HepG2 (cell line): ENCODE results near the gene TBC1D12. TPM values are rescaled to one million over a fixed set of nuclear protein-coding genes. Genes with fewer than 3 reads are reported as not detected.

Source experiments
- ATAC-seq: fragments of 200-7000 bp; cut with Tn5 transposase; 3 replicates; pipeline ENCODE4 v1.9.1; 2020; ENCODE audit warnings: mild to moderate bottlenecking, moderate library complexity
- BruUV-seq: library from RNA; stranded (reverse); fragments of 400-500 nt; replicated peaks from 2 replicates; lab custom pipeline; 2021; lab: Mats Ljungman, UMichigan
- CTCF ChIA-PET: fragments of 300-600 bp; formaldehyde crosslinking; extraction: SDS; loops from one replicate; lab custom pipeline; 2021; ENCODE audit warnings: low total read pairs, inconsistent platforms, low intra/inter-chr PET ratio; lab: Yijun Ruan, JAX
- POLR2A ChIA-PET: fragments of 350-600 bp; sonication (Branson Sonifier 250); formaldehyde crosslinking; loops from one replicate; lab custom pipeline; 2020; ENCODE audit warnings: antibody characterized with exemption, inconsistent platforms; lab: Yijun Ruan, JAX
- DNase-seq: peaks from one replicate; pipeline ENCODE4 v3.0.0-alpha.2; 2015; ENCODE audit warnings: low spot score
- FAIRE-seq: peaks from 3 replicates; lab custom pipeline; 2011; peaks lifted over from hg19 to GRCh38; lab: Jason Lieb, UNC
- H2AFZ ChIP-seq: one replicate; pipeline ENCODE4 v1.6.1; 2011; ENCODE audit warnings: low read length, inconsistent platforms
- H3K27ac ChIP-seq: fragments of 300-600 bp; 3 replicates; pipeline ENCODE4 v1.8.0; 2011; ENCODE audit warnings: mixed run types, mild to moderate bottlenecking, mixed read lengths, low read length, inconsistent platforms; ENCODE audit not compliant: insufficient read depth; ENCODE audit errors: extremely low read length
- H3K27me3 ChIP-seq, 2 experiments: fragments of 200-600 bp in 1 of 2; 2 replicates in 1 of 2; 3 replicates in 1 of 2; pipeline versions ENCODE4 v1.6.0 to v1.8.0; 2011; ENCODE audit warnings: low read length in 2 of 2, mild to moderate bottlenecking in 2 of 2, moderate library complexity in 2 of 2, inconsistent platforms in 1 of 2; ENCODE audit not compliant: insufficient read depth in 2 of 2, control insufficient read depth in 1 of 2
- H3K36me3 ChIP-seq, 2 experiments: fragments of 200-600 bp in 1 of 2; replicated peaks in 1 of 2; 2 replicates in 1 of 2; 3 replicates in 1 of 2; pipeline versions ENCODE4 v1.5.1 to v1.8.0; 2011; ENCODE audit warnings: low read length in 2 of 2, inconsistent platforms in 1 of 2; ENCODE audit not compliant: insufficient read depth in 2 of 2, control insufficient read depth in 1 of 2
- H3K4me1 ChIP-seq: 2 replicates; pipeline ENCODE4 v1.5.1; 2012; ENCODE audit warnings: low read length, inconsistent platforms; ENCODE audit not compliant: insufficient read depth
- H3K4me2 ChIP-seq: 2 replicates; pipeline ENCODE4 v1.6.0; 2011; ENCODE audit warnings: low read depth, low read length, inconsistent platforms
- H3K4me3 ChIP-seq, 3 experiments: fragments of 200-600 bp in 1 of 3; sonication (generic), shearing (Covaris generic) in 1 of 3; replicated peaks in 1 of 3; 2 replicates each; pipeline ENCODE4 v1.5.1; 2011 to 2016; ENCODE audit warnings: low read length in 3 of 3, inconsistent platforms in 2 of 3, low read depth in 2 of 3, mild to moderate bottlenecking in 2 of 3, control low read depth in 1 of 3, mixed read lengths in 1 of 3; ENCODE audit not compliant: insufficient read depth in 1 of 3
- H3K79me2 ChIP-seq: one replicate; pipeline ENCODE4 v1.6.1; 2011; ENCODE audit warnings: low read length, inconsistent platforms; ENCODE audit not compliant: insufficient read depth
- H3K9ac ChIP-seq: 2 replicates; pipeline ENCODE4 v1.6.0; 2011; ENCODE audit warnings: mild to moderate bottlenecking, low read depth, low read length, inconsistent platforms; ENCODE audit not compliant: insufficient read depth
- H3K9me3 ChIP-seq: 2 replicates; pipeline ENCODE4 v1.5.1; 2012; ENCODE audit warnings: mild to moderate bottlenecking, low read length
- H4K20me1 ChIP-seq: 2 replicates; pipeline ENCODE4 v1.6.0; 2011; ENCODE audit warnings: inconsistent platforms, mild to moderate bottlenecking, low read length, moderate library complexity; ENCODE audit not compliant: insufficient read depth
- ATF5 ChIP-seq: sonication (generic); formaldehyde crosslinking; IDR thresholded peaks from 2 replicates; pipeline ENCODE4 v1.4.0; 2020; ENCODE audit warnings: mild to moderate bottlenecking, low read depth, missing genetic modification reagents
- CEBPB ChIP-seq: IDR thresholded peaks from 2 replicates; pipeline ENCODE4 v1.6.1; 2011; ENCODE audit warnings: low read depth, low read length, improper control_type of control experiment, borderline replicate concordance
- RERE ChIP-seq: IDR thresholded peaks from 2 replicates; pipeline ENCODE4 v1.6.1; 2016; ENCODE audit warnings: low read depth, missing genetic modification reagents, missing compliant biosample characterization
- WGBS: methylation state at CpG from one replicate; pipeline ENCODE4 v1.1.6; 2017; ENCODE audit warnings: low lambda C conversion rate; 5-methylcytosine and 5-hydroxymethylcytosine counted together
- in situ Hi-C: cut with HindIII; loops from 2 replicates; pipeline ENCODE4 v1.10.0; 2017; ENCODE audit warnings: low pct_unique_long_range_greater_than_20kb; ENCODE audit not compliant: extremely low pct_ligation_motif_present
- intact Hi-C: fragments of 100-400 bp; cut with micrococcal nuclease; formaldehyde crosslinking; loops from one replicate; pipeline ENCODE4 v1.10.0; 2022; ENCODE audit not compliant: unreplicated experiment
- polyA plus RNA-seq, 8 experiments: library from polyadenylated mRNA; depleted of rRNA in 3 of 8; stranded (reverse) in 7 of 8; unstranded in 1 of 8; fragments of >200 nt; fragmentation: Illumina TruSeq in 4 of 8; extraction: Trizol in 4 of 8; gene quantifications; 2 replicates each; pipeline versions ENCODE4 v1.2.1 to v1.2.3, GENCODE V29; 2011 to 2016; ENCODE audit warnings: low read depth in 4 of 8, missing spikeins in 1 of 8, mixed read lengths in 1 of 8; ENCODE audit not compliant: insufficient read depth in 1 of 8
- total RNA-seq, 5 experiments: library from RNA; depleted of rRNA; stranded (reverse); fragments of >200 nt; fragmentation: Illumina TruSeq; extraction: Trizol; gene quantifications; 2 replicates each; pipeline ENCODE4 v1.2.3, GENCODE V29; 2016; ENCODE audit warnings: low read depth in 1 of 5

TBC1D12 gene
- total and polyA plus RNA-seq, 2 of the 13 experiments (the other 11 are each of a cell fraction or from before 2014, with no cell fraction given) = 5.7 to 6.2 TPM

GRCh38 chr10:94428766-94429707, 26.7 kb downstream of the TBC1D12 start (continued):
- TF ChIP-seq RERE (CRISPR knock-in tag) = no peak

- Histone ChIP-seq H3K4me1 (no peaks in the 10 kb centered on the region), H3K27me3 (no peaks in the 10 kb centered on the region), H3K9ac (no peak overlapping the region), H2AFZ (no peak overlapping the region), H3K27ac (no peak overlapping the region), H3K9me3 (peaks cover 7% of the 10 kb centered on the region), H3K4me3 (no peak overlapping the region), H3K36me3 (no peaks in the 10 kb centered on the region), H4K20me1 (peaks cover 3% of the 10 kb centered on the region; the same call in 1 of the 2 replicates), H3K79me2 (peaks cover 11% of the 10 kb centered on the region), H3K4me2 (no peak overlapping the region)
- ChIA-PET CTCF (no interaction called here), POLR2A (no interaction called here)
- BruUV-seq = no TSS peak
- intact Hi-C loops = no loop called here
- in situ Hi-C loops = loop anchor here (25.0 kb wide), 1 partner anchor 518 kb away; no protein-coding TSS in a partner anchor
- DNase-seq (no peak), ATAC-seq (no peak), FAIRE-seq (no peak)
- WGBS = 97% methylated on average over 1 of the region's 1 CpG
- peak; percentile 61 for TF ChIP-seq CEBPB
- TF ChIP-seq ATF5 (CRISPR knock-in tag) = no peak
- TF ChIP-seq, all 625 proteins: peak for 1
These were observed 28.4 kb downstream of the TBC1D12 start for GRCh38 chr10:94430701-94431100.
